Osteoblast (primary cell): ENCODE results near the gene ERCC4. TPM values are rescaled to one million over a fixed set of nuclear protein-coding genes. Genes with fewer than 3 reads are reported as not detected.

Source experiments
- DNase-seq: peaks from one replicate; pipeline ENCODE4 v3.0.0; 2011; ENCODE audit warnings: low spot score, mixed read lengths; ENCODE audit not compliant: insufficient read length; ENCODE audit errors: missing footprints
- H2AFZ ChIP-seq: 2 replicates; pipeline ENCODE4 v1.6.0; 2011; ENCODE audit warnings: mild to moderate bottlenecking, low read length
- H3K27ac ChIP-seq: 2 replicates; pipeline ENCODE4 v1.5.1; 2011; ENCODE audit warnings: mild to moderate bottlenecking, low read depth, low read length, moderate library complexity
- H3K27me3 ChIP-seq: 2 replicates; pipeline ENCODE4 v1.6.0; 2012; ENCODE audit warnings: mild to moderate bottlenecking, control low read depth, inconsistent platforms, low read length, moderate library complexity; ENCODE audit not compliant: insufficient read depth
- H3K36me3 ChIP-seq: 2 replicates; pipeline ENCODE4 v1.5.1; 2011; ENCODE audit warnings: mild to moderate bottlenecking, low read length, control low read depth, moderate library complexity; ENCODE audit not compliant: insufficient read depth
- H3K4me1 ChIP-seq: 2 replicates; pipeline ENCODE4 v1.5.1; 2011; ENCODE audit warnings: mild to moderate bottlenecking, low read length, control low read depth, moderate library complexity; ENCODE audit not compliant: insufficient read depth
- H3K4me2 ChIP-seq: 2 replicates; pipeline ENCODE4 v1.6.0; 2011; ENCODE audit warnings: mild to moderate bottlenecking, low read length; ENCODE audit not compliant: insufficient read depth
- H3K4me3 ChIP-seq: fragments of 200-600 bp; sonication (generic); 3 replicates; pipeline ENCODE4 v1.5.1; 2012; ENCODE audit warnings: mild to moderate bottlenecking, low read length, inconsistent platforms; ENCODE audit not compliant: insufficient read depth
- H3K79me2 ChIP-seq: 2 replicates; pipeline ENCODE4 v1.6.0; 2012; ENCODE audit warnings: mild to moderate bottlenecking, low read length, control low read depth, inconsistent platforms; ENCODE audit not compliant: insufficient read depth
- H3K9me3 ChIP-seq: 2 replicates; pipeline ENCODE4 v1.5.1; 2011; ENCODE audit warnings: low read depth, low read length, control low read depth
- H4K20me1 ChIP-seq: 2 replicates; pipeline ENCODE4 v1.6.0; 2012; ENCODE audit warnings: mild to moderate bottlenecking, low read length, control low read depth; ENCODE audit not compliant: insufficient read depth
- total RNA-seq: library from RNA; depleted of rRNA; stranded (reverse); fragments of >200 nt; gene quantifications from 2 replicates; pipeline ENCODE4 v1.2.3, GENCODE V29; 2012
- TF ChIP-seq, protein P1 (sequence below): IDR thresholded peaks from 2 replicates; pipeline ENCODE4 v1.5.1; 2011; ENCODE audit warnings: mild to moderate bottlenecking, low read depth, low read length, moderate library complexity; ENCODE audit errors: extremely low read depth

Gene ERCC4
- 9.0 and 10.9 TPM in 2 replicates for total RNA-seq

GRCh38 chr16:13919683-13920509 lies at the start of gene ERCC4:
Gene ERCC4 (plus strand): TSS chr16:13920154. CDS start chr16:13920166, 12 bp downstream.
- H2AFZ ChIP-seq = peak within 1 kb of the TSS; percentile 98
- peaks cover 11% of the 10 kb centered on the region for H3K4me1 ChIP-seq
- peak; percentile 97 for DNase-seq
- peaks cover 21% of the 10 kb centered on the region for H3K36me3 ChIP-seq
- H3K9me3 ChIP-seq = no peaks in the 10 kb centered on the region
- H3K27me3 ChIP-seq = peaks cover 3% of the 10 kb centered on the region
- H3K27ac ChIP-seq = peak within 1 kb of the TSS; percentile 78
- H3K4me2 ChIP-seq = peak within 1 kb of the TSS; percentile 96
- peak within 1 kb of the TSS; percentile 89 for H3K4me3 ChIP-seq
- H3K79me2 ChIP-seq = peaks cover 19% of the 10 kb centered on the region
- H4K20me1 ChIP-seq = no peaks in the 10 kb centered on the region
- TF ChIP-seq, protein P1, sequence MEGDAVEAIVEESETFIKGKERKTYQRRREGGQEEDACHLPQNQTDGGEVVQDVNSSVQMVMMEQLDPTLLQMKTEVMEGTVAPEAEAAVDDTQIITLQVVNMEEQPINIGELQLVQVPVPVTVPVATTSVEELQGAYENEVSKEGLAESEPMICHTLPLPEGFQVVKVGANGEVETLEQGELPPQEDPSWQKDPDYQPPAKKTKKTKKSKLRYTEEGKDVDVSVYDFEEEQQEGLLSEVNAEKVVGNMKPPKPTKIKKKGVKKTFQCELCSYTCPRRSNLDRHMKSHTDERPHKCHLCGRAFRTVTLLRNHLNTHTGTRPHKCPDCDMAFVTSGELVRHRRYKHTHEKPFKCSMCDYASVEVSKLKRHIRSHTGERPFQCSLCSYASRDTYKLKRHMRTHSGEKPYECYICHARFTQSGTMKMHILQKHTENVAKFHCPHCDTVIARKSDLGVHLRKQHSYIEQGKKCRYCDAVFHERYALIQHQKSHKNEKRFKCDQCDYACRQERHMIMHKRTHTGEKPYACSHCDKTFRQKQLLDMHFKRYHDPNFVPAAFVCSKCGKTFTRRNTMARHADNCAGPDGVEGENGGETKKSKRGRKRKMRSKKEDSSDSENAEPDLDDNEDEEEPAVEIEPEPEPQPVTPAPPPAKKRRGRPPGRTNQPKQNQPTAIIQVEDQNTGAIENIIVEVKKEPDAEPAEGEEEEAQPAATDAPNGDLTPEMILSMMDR = peak; percentile 97

- Histone ChIP-seq H2AFZ (no peak overlapping the region), H3K27me3 (no peaks in the 10 kb centered on the region), H3K4me1 (no peaks in the 10 kb centered on the region), H3K4me2 (no peak overlapping the region), H3K9me3 (no peaks in the 10 kb centered on the region), H4K20me1 (no peaks in the 10 kb centered on the region), H3K79me2 (no peaks in the 10 kb centered on the region), H3K4me3 (no peak overlapping the region), H3K27ac (no peak overlapping the region), H3K36me3 (no peaks in the 10 kb centered on the region)
- TF ChIP-seq, protein P1 = peak; percentile 55
- DNase-seq = no peak
Observed at GRCh38 chr16:13873835-13874438, 46.0 kb upstream of the ERCC4 start.

DNA sequence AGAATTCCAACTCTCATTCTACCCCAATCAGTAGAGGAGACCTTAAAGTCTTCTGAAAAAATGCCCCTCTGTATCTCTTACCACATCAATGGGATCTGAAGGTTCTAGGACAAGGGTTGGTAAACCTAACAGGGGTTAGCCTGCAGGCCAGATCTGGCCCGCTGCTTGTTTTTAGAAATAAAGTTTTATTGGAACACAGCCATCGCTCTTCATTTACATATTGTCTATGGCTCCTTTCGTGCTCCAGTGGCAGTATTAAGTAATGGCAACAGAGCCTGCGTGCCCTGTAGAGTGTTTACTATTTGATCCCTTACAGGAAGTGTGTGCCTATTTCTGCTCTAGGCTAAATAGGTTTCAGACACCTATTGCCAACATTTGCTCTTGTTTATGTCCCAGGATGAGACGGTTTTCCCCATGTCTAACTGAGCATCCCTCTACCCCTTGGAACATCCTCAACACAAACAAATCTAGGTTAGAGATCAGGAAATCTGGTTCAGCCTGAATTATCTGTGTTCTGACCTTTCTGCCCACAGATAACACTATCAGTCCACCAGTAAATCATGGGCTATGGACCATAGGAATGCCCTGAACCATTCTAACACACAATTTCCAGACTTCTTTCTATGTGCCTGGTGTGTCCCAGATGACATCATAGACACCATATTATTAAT lies 44.2 kb upstream of the ERCC4 start:
- H3K27me3 ChIP-seq = no peaks in the 10 kb centered on the region

More for the DNA sequence above, 44.2 kb upstream of the ERCC4 start:
- Histone ChIP-seq H3K9me3 (no peaks in the 10 kb centered on the region), H3K4me3 (no peak overlapping the region), H3K36me3 (no peaks in the 10 kb centered on the region), H4K20me1 (no peaks in the 10 kb centered on the region), H3K79me2 (no peaks in the 10 kb centered on the region), H3K4me2 (no peak overlapping the region), H2AFZ (no peak overlapping the region), H3K27ac (no peak overlapping the region), H3K4me1 (no peaks in the 10 kb centered on the region)
- TF ChIP-seq, protein P1 = no peak
- no peak for DNase-seq
